HCT116 (cell line): Measurements from ENCODE around the gene SON. TPM values are rescaled to one million over a fixed set of nuclear protein-coding genes. Genes with fewer than 3 reads are reported as not detected.

Experiments used
- ATAC-seq: fragments of 200-7000 bp; cut with Tn5 transposase; 2 replicates; pipeline ENCODE4 v1.9.1; 2020; ENCODE audit warnings: mild to moderate bottlenecking, moderate library complexity
- Bru-seq: library from RNA; stranded (reverse); fragments of 400-500 nt; gene quantifications from one replicate; lab custom pipeline; 2021; lab: Mats Ljungman, UMichigan
- BruChase-seq, 2 experiments: library from RNA; stranded (reverse); fragments of 400-500 nt; gene quantifications; one replicate each; lab custom pipeline; 2021; lab: Mats Ljungman, UMichigan
- BruUV-seq: library from RNA; stranded (reverse); fragments of 400-500 nt; replicated peaks from 2 replicates; lab custom pipeline; 2021; lab: Mats Ljungman, UMichigan
- CTCF ChIA-PET: fragments of 300-600 bp; sonication (Branson Sonifier 250); formaldehyde crosslinking; loops from one replicate; lab custom pipeline; 2021; ENCODE audit warnings: antibody characterized with exemption; lab: Charles Lee
- POLR2A ChIA-PET: fragments of 300-600, 350-600 bp; sonication (Branson Sonifier 250); formaldehyde crosslinking; loops from one replicate; lab custom pipeline; 2021; ENCODE audit warnings: antibody characterized with exemption; lab: Charles Lee
- RAD21 ChIA-PET, 2 experiments: fragments of 300-600 bp; sonication (Branson Sonifier 250); formaldehyde crosslinking; loops; one replicate each; lab custom pipeline; 2023; ENCODE audit warnings: low total read pairs in 2 of 2; ENCODE audit not compliant: uncharacterized antibody in 2 of 2, unreplicated experiment in 2 of 2, low non-redundant PET in 1 of 2; lab: Charles Lee
- DNase-seq: peaks from one replicate; pipeline ENCODE4 v3.0.0-alpha.2; 2010; ENCODE audit warnings: low read depth, low spot score
- H2AFZ ChIP-seq: fragments of 200-600 bp; shearing (Covaris generic), sonication (generic); 2 replicates; pipeline ENCODE4 v1.6.1; 2017; ENCODE audit warnings: low read depth, mixed run types, mixed read lengths, antibody characterized with exemption, low read length; ENCODE audit not compliant: poor library complexity, severe bottlenecking
- H3K27ac ChIP-seq: 2 replicates; pipeline ENCODE4 v1.5.1; 2012; ENCODE audit warnings: low read depth, low read length
- H3K27me3 ChIP-seq: fragments of 200-600 bp; sonication (generic); 2 replicates; pipeline ENCODE4 v1.6.1; 2016; ENCODE audit warnings: mixed run types, low read length, mixed read lengths; ENCODE audit not compliant: insufficient read depth
- H3K36me3 ChIP-seq, 2 experiments: fragments of 200-500 bp in 1 of 2; fragments of 200-600 bp in 1 of 2; sonication (Bioruptor generic) in 1 of 2; sonication (generic) in 1 of 2; 2 replicates each; pipeline versions ENCODE4 v1.5.1 to v1.6.1; 2014 to 2016; ENCODE audit warnings: low read length in 2 of 2, inconsistent platforms in 1 of 2, mixed read lengths in 1 of 2, mixed run types in 1 of 2; ENCODE audit not compliant: insufficient read depth in 2 of 2, control insufficient read depth in 1 of 2
- H3K4me1 ChIP-seq, 2 experiments: fragments of 200-600 bp in 1 of 2; sonication (generic) in 1 of 2; 2 replicates each; pipeline versions ENCODE4 v1.5.1 to v1.6.1; 2012 to 2017; ENCODE audit warnings: low read length in 2 of 2, inconsistent platforms in 1 of 2, mild to moderate bottlenecking in 1 of 2, mixed read lengths in 1 of 2, mixed run types in 1 of 2, moderate library complexity in 1 of 2; ENCODE audit not compliant: insufficient read depth in 2 of 2, control insufficient read depth in 1 of 2
- H3K4me2 ChIP-seq: fragments of 200-600 bp; sonication (generic); 2 replicates; pipeline ENCODE4 v1.6.1; 2017; ENCODE audit warnings: mixed run types, low read length, mixed read lengths
- H3K4me3 ChIP-seq, 2 experiments: fragments of 200-600 bp in 1 of 2; sonication (generic) in 1 of 2; replicated peaks in 1 of 2; 2 replicates each; pipeline ENCODE4 v1.5.1; 2011 to 2016; ENCODE audit warnings: low read length in 2 of 2, control low read depth in 1 of 2, low read depth in 1 of 2, mild to moderate bottlenecking in 1 of 2, mixed read lengths in 1 of 2, mixed run types in 1 of 2
- H3K79me2 ChIP-seq: fragments of 200-600 bp; sonication (generic); 2 replicates; pipeline ENCODE4 v1.6.1; 2017; ENCODE audit warnings: mild to moderate bottlenecking, mixed run types, low read length, moderate library complexity, mixed read lengths; ENCODE audit not compliant: insufficient read depth
- H3K9ac ChIP-seq: fragments of 200-600 bp; sonication (generic); 2 replicates; pipeline ENCODE4 v1.6.1; 2016; ENCODE audit warnings: low read length, mixed read lengths
- H3K9me2 ChIP-seq: fragments of 200-600 bp; sonication (generic), shearing (Covaris generic); 2 replicates; pipeline ENCODE4 v1.6.1; 2017; ENCODE audit warnings: mixed run types, mild to moderate bottlenecking, moderate library complexity; ENCODE audit not compliant: insufficient read depth
- H3K9me3 ChIP-seq, 2 experiments: fragments of 200-500 bp in 1 of 2; fragments of 200-600 bp in 1 of 2; sonication (Bioruptor generic) in 1 of 2; sonication (generic) in 1 of 2; 2 replicates each; pipeline ENCODE4 v1.6.1; 2014 to 2017; ENCODE audit warnings: low read length in 2 of 2, mixed read lengths in 2 of 2, inconsistent platforms in 1 of 2, low read depth in 1 of 2, mild to moderate bottlenecking in 1 of 2, mixed run types in 1 of 2, moderate library complexity in 1 of 2; ENCODE audit not compliant: control insufficient read depth in 1 of 2, insufficient read depth in 1 of 2
- H4K20me1 ChIP-seq: fragments of 200-600 bp; sonication (generic), shearing (Covaris generic); 2 replicates; pipeline ENCODE4 v1.6.1; 2017; ENCODE audit warnings: mixed run types, mild to moderate bottlenecking, moderate library complexity; ENCODE audit not compliant: insufficient read depth
- EZH2 ChIP-seq: fragments of 200-600 bp; sonication (generic); IDR thresholded peaks from 2 replicates; pipeline ENCODE4 v1.6.1; 2017; ENCODE audit warnings: antibody characterized with exemption, mixed run types
- JUND ChIP-seq: IDR thresholded peaks from 2 replicates; pipeline ENCODE4 v1.6.1; 2012
- POLR2A ChIP-seq: IDR thresholded peaks from 2 replicates; pipeline ENCODE4 v1.7.0; 2011; ENCODE audit warnings: borderline replicate concordance; ENCODE audit not compliant: insufficient read depth, insufficient read length; ENCODE audit errors: extremely low read depth
- POLR2AphosphoS5 ChIP-seq: IDR thresholded peaks from 2 replicates; pipeline ENCODE4 v1.6.1; 2011; ENCODE audit warnings: mild to moderate bottlenecking, low read depth, low read length, moderate library complexity
- TCF7L2 ChIP-seq: IDR thresholded peaks from 2 replicates; pipeline ENCODE4 v1.7.0; 2011; ENCODE audit warnings: borderline replicate concordance, inconsistent platforms; ENCODE audit not compliant: insufficient read depth, insufficient read length; ENCODE audit errors: extremely low read depth
- YY1 ChIP-seq: IDR thresholded peaks from 2 replicates; pipeline ENCODE4 v1.6.1; 2011; ENCODE audit warnings: low read length, low read depth, moderate library complexity, mild to moderate bottlenecking; ENCODE audit not compliant: insufficient replicate concordance; ENCODE audit errors: extremely low read depth
- ZFX ChIP-seq: fragments of 450-650 bp; IDR thresholded peaks from 2 replicates; pipeline ENCODE4 v1.6.1; 2017
- intact Hi-C: fragments of 100-400 bp; cut with micrococcal nuclease; formaldehyde crosslinking; loops from 2 replicates; pipeline ENCODE4 v1.10.0; 2022
- long read RNA-seq: library from polyadenylated mRNA; unstranded; transcript quantifications from one replicate; pipeline ENCODE4 v2.0.0, GENCODE V29; 2021; ENCODE audit not compliant: unreplicated experiment
- polyA plus RNA-seq: library from polyadenylated mRNA; unstranded; fragments of >200 nt; gene quantifications from 2 replicates; pipeline ENCODE4 v1.2.1, GENCODE V29; 2012; ENCODE audit warnings: missing spikeins
- total RNA-seq: library from RNA; stranded (reverse); gene quantifications from one replicate; pipeline ENCODE4 v1.2.1, GENCODE V29; 2021; ENCODE audit not compliant: unreplicated experiment

The SON gene, protein sequence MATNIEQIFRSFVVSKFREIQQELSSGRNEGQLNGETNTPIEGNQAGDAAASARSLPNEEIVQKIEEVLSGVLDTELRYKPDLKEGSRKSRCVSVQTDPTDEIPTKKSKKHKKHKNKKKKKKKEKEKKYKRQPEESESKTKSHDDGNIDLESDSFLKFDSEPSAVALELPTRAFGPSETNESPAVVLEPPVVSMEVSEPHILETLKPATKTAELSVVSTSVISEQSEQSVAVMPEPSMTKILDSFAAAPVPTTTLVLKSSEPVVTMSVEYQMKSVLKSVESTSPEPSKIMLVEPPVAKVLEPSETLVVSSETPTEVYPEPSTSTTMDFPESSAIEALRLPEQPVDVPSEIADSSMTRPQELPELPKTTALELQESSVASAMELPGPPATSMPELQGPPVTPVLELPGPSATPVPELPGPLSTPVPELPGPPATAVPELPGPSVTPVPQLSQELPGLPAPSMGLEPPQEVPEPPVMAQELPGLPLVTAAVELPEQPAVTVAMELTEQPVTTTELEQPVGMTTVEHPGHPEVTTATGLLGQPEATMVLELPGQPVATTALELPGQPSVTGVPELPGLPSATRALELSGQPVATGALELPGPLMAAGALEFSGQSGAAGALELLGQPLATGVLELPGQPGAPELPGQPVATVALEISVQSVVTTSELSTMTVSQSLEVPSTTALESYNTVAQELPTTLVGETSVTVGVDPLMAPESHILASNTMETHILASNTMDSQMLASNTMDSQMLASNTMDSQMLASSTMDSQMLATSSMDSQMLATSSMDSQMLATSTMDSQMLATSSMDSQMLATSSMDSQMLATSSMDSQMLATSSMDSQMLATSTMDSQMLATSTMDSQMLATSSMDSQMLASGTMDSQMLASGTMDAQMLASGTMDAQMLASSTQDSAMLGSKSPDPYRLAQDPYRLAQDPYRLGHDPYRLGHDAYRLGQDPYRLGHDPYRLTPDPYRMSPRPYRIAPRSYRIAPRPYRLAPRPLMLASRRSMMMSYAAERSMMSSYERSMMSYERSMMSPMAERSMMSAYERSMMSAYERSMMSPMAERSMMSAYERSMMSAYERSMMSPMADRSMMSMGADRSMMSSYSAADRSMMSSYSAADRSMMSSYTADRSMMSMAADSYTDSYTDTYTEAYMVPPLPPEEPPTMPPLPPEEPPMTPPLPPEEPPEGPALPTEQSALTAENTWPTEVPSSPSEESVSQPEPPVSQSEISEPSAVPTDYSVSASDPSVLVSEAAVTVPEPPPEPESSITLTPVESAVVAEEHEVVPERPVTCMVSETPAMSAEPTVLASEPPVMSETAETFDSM (N-terminal part only)
- total RNA-seq (195 TPM), Bru-seq, nascent RNA (percentile 97 among the genes with signal in this experiment), BruChase-seq, experiment 1, labeled RNA remaining after a 6-hour chase (percentile 95 among the genes with signal in this experiment), BruChase-seq, experiment 2, labeled RNA remaining after a 2-hour chase (percentile 98 among the genes with signal in this experiment)
- 67.4 and 76.5 TPM in 2 replicates for polyA plus RNA-seq
- long read RNA-seq, full-length matches to known transcripts = 13 of 141 reads
- long read RNA-seq, partial matches to known transcripts = 80 of 141 reads
- long read RNA-seq, other reads (novel, unspliced or antisense) = 48 of 141 reads

DNA sequence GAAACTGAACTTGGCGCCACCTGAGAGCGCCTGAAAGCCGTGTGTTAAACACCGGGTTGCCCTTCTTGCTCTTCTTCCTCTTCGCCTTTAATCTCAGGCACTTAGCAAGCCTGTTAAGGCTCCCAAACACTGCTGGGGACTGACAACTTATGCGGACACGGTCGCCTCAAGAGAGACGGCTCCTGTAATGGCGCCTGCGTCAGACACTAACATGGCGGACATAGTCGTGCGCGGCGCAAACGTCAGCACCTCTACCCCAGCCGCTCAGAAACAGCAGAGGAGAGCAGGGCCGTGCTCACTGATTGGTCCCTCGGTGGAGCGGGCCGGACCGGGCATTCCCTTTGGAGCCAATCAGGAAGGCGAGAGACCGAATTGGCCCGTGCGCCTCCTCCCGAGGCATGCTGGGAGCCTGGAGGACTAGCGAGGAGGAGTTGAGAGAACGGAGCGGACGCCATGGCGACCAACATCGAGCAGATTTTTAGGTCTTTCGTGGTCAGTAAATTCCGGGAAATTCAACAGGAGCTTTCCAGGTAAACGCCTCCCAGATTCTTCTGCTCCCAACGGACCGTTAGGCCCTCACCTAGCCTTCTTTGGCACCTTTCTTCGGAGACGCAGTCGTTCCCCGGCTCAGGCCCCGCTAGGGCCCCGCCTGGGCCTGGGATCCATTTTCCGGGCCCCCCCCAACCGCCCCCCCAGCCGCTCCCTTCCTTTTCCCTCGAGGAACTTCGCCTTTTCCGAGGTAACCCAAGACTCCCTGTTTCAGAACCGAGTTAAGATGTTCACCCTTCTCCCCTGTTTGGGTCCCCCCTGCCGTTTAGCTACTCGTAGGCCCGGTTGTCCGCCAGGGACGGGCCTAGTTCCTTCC is at the start of gene SON:
TSS of gene SON (plus strand) at position 399 of the 865 bp plus-strand sequence. CDS start at position 454, 55 bp downstream.
- Histone ChIP-seq H3K9me2 (no peaks in the 10 kb centered on the region), H3K27me3 (no peaks in the 10 kb centered on the region), H3K4me2 (peak within 1 kb of the TSS; percentile 92), H3K4me3 (peak within 1 kb of the TSS; percentile 87 to 91), H3K27ac (peak within 1 kb of the TSS; percentile 98), H3K4me1 (peaks cover 15 to 19% of the 10 kb centered on the region in 2 experiments), H4K20me1 (peaks cover 38% of the 10 kb centered on the region; the same call in 1 of the 2 replicates), H3K36me3 (peaks cover 18 to 40% of the 10 kb centered on the region in 2 experiments; a peak in 3 of 4 replicates), H3K9me3 (no peaks in the 10 kb centered on the region), H3K9ac (peak within 1 kb of the TSS; percentile 89), H3K79me2 (peaks cover 90% of the 10 kb centered on the region), H2AFZ (no peak within 1 kb of the TSS)
- ChIA-PET CTCF (no interaction called here), RAD21 (no interaction called here), POLR2A (interaction anchor here (0.6 to 1.3 kb wide), 5 partner anchors 18 to 674 kb away, joined by 3 to 7 read pairs (median 4); partner anchors contain the start of genes DONSON and TMEM50B)
- DNase-seq (peak; percentile 96), ATAC-seq (peak; percentile 94)
- TF ChIP-seq TCF7L2 (peak; percentile 26), ZFX (peak; percentile 99), POLR2A (peak; percentile 82), POLR2AphosphoS5 (peak; percentile 91), YY1 (peak; percentile 96), EZH2 (no peak), JUND (no peak)
- TSS peak; percentile 45 for BruUV-seq
- intact Hi-C loops = loop anchor here (5.0 kb wide), 1 partner anchor 99 kb away; the partner anchor contains the start of genes CRYZL1 and ITSN1
